Subcutaneous abdominal adipose tissue (tissue), 5 donors: ENCODE results near the gene TMEM98.
"Not testable (repeated sequence)": the region's sequence is repeated elsewhere in the genome, so short reads cannot be mapped to it uniquely, and the experiment has no call there.

ENCODE experiments used
- H3K27ac ChIP-seq: one replicate; pipeline ENCODE4 v1.7.0; 2013; ENCODE audit warnings: low read depth, mild to moderate bottlenecking, inconsistent platforms, low read length, moderate library complexity
- H3K27me3 ChIP-seq, 5 donors: one replicate each; pipeline ENCODE4 v1.7.0; 2013; ENCODE audit warnings: low read length in 5 of 5, inconsistent platforms in 1 of 5; ENCODE audit not compliant: control insufficient read depth in 5 of 5, insufficient read depth in 4 of 5
- H3K36me3 ChIP-seq, 5 donors: one replicate each; pipeline ENCODE4 v1.7.0; 2013; ENCODE audit warnings: low read length in 5 of 5; ENCODE audit not compliant: control insufficient read depth in 5 of 5, insufficient read depth in 5 of 5
- H3K4me1 ChIP-seq, 5 donors: one replicate each; pipeline ENCODE4 v1.7.0; 2013; ENCODE audit warnings: low read length in 5 of 5, mild to moderate bottlenecking in 3 of 5, moderate library complexity in 1 of 5; ENCODE audit not compliant: control insufficient read depth in 5 of 5, insufficient read depth in 5 of 5
- H3K4me3 ChIP-seq, 5 donors: one replicate each; pipeline ENCODE4 v1.7.0; 2013; ENCODE audit warnings: low read length in 5 of 5, low read depth in 1 of 5
- H3K9ac ChIP-seq, 5 donors: one replicate each; pipeline ENCODE4 v1.7.0; 2013; ENCODE audit warnings: low read length in 5 of 5, mild to moderate bottlenecking in 4 of 5, moderate library complexity in 3 of 5
- H3K9me3 ChIP-seq, 5 donors: one replicate each; pipeline ENCODE4 v1.7.0; 2013; ENCODE audit warnings: low read length in 5 of 5; ENCODE audit not compliant: control insufficient read depth in 5 of 5
- donor health status: healthy.
- donor health status: healthy.
- donor health status: healthy.
- donor health status: healthy.
- donor health status: healthy.

Gene TMEM98

DNA sequence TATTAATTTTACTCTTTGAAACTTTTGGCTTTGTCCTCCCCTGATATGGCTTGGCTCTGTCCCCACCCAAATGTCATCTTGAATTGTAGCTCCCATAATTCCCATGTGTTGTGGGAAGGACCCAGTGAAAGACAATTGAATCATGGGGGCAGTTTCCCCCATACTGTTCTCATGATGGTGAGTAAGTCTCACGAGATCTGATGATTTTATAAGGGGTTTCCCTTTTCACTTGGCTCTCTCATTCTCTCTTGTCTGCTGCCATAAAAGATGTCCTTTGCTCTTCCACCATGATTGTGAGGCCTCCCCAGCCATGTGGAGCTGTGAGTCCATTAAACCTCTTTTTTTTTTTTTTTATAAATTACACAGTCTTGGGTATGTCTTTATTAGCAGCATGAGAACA lies 24.5 kb downstream of the TMEM98 start:
- not testable (repeated sequence) for H3K4me1 ChIP-seq, H3K27ac ChIP-seq, H3K27me3 ChIP-seq, H3K9me3 ChIP-seq, H3K4me3 ChIP-seq, H3K9ac ChIP-seq, H3K36me3 ChIP-seq

DNA sequence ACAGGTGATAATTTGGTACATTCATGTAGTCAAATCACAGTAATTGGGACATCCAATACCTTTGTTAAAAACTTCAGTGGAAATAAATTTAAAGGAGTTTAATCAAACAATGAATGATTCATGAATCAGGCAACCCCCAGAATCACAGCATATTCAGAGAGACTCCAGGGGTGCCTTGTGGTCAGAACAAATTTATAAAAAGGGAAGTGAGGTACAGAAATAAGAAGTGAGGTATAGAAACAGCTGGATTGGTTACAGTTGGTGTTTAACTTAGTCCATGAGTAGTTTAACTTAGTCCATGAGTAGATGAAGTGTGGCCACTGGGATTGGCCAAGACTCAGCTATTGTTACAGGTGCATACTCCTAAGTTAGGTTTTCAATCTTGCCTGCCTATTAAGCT lies 25.1 kb downstream of the TMEM98 start:
- Histone ChIP-seq H3K36me3 (no peaks in the 10 kb centered on the region), H3K4me3 (no peak overlapping the region), H3K27me3 (peaks cover 0 to 6% (median 3%) of the 10 kb centered on the region in 5 donors), H3K9me3 (no peaks in the 10 kb centered on the region), H3K9ac (no peak overlapping the region), H3K27ac (no peak overlapping the region), H3K4me1 (no peaks in the 10 kb centered on the region)

DNA sequence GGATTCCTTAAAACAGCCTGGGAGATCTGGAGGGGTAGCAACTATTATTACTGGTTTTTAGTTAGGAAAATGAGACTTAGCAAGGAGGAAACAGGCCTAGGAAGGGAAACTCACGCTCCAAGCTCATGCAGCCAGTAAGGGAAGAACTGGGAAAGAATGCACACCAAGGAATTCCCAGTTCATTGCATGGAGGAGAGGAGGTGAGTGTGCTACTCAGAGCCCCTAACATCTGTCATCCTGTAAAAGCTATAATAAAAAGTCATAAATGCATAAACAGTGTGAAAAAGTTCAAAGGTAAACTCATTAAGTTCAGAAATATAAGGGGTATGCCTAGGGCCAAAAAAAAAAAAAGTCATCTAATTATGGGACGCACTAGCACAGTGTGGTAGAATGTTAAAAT lies 25.9 kb downstream of the TMEM98 start:
- Histone ChIP-seq H3K4me1 (no peaks in the 10 kb centered on the region), H3K27ac (no peak overlapping the region), H3K4me3 (no peak overlapping the region), H3K36me3 (no peaks in the 10 kb centered on the region), H3K9me3 (no peaks in the 10 kb centered on the region), H3K9ac (no peak overlapping the region), H3K27me3 (peaks cover 0 to 6% (median 3%) of the 10 kb centered on the region in 5 donors)

DNA sequence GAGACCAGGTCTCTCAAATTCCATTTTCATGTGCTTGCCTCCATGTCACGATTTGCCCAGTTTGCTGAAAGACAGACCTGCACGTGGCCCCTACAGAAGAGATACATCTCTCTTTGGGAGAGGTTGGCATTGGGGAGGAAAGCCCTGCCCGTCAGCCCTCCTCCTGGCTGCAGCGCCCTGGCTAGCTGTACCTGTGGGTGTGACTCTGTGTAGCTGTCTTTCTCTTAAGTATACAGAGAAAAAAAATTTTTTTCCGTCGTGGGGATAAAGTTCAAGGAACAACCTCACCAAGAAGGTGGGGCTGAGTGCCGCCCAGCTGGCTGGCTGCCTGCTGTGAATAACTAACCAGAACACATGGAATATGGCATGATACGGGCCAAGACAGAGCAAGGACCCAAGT lies 26.5 kb downstream of the TMEM98 start:
- H3K9ac ChIP-seq: no peak overlapping the region
- no peaks in the 10 kb centered on the region for H3K9me3 ChIP-seq
- peaks cover 0 to 6% (median 3%) of the 10 kb centered on the region in 5 donors for H3K27me3 ChIP-seq
- no peak overlapping the region for H3K27ac ChIP-seq
- no peaks in the 10 kb centered on the region for H3K36me3 ChIP-seq
- no peak overlapping the region for H3K4me3 ChIP-seq
- no peaks in the 10 kb centered on the region for H3K4me1 ChIP-seq

DNA sequence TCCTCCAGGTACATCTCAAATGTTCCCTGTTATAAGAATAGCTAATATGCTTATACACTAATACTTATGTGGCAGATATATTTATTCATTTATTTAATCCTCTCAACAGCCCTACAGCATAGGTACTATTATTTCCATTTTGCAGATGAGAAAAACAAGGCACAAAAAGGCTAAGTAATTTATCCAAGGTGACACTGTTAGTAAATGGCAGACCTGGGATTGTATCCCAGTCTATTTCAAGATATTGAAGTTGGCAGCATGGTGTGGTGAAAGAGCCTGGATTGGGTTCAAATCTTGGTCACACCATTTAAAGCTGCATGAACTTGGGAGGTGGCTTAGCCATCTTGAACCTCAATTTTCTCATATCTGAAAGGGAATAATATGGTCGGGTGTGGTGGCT lies 27.2 kb downstream of the TMEM98 start:
- H3K9me3 ChIP-seq: no peaks in the 10 kb centered on the region
- no peak overlapping the region for H3K9ac ChIP-seq
- H3K27ac ChIP-seq: no peak overlapping the region
- H3K4me3 ChIP-seq: no peak overlapping the region
- H3K36me3 ChIP-seq: no peaks in the 10 kb centered on the region
- peaks cover 0 to 6% (median 3%) of the 10 kb centered on the region in 5 donors for H3K27me3 ChIP-seq
- H3K4me1 ChIP-seq: no peaks in the 10 kb centered on the region

DNA sequence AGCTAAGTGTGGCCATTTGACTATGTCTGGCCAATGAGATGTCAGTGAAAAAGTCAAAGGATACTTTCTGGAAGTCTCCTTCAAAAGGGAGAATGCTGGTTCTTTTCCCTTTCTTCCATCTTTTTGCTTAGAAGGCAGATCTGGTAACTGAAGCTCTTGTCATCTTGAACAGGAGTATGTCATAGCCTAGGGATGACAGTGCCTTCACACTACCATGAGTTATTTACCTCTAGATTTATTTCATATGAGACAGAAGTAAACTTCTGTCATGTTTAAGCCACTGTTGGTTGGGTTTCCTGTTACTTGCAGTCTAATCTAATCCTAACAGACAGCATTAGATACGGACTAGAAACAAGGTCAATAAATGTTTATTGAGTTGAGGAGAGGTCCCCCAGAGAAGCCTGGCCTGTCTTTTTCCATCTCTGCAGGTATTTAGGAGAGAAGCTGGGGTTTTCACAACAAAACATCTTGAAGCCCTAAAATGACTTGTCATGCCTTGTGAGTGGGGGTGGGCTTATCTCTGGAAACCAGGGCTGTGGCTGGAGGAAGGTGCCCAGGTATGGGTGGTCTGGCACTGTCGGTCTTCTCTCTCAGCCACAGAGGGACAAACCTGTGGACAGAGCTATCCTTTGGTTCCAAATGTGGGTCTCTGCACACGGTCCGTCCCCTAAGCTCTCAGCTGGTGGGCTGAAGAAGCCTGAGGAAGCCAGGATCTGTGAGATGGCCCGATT lies 28.5 kb downstream of the TMEM98 start:
- H3K9me3 ChIP-seq: no peaks in the 10 kb centered on the region
- peaks cover 0 to 7% (median 3%) of the 10 kb centered on the region in 5 donors for H3K27me3 ChIP-seq
- H3K9ac ChIP-seq: no peak overlapping the region
- no peak overlapping the region for H3K4me3 ChIP-seq
- H3K4me1 ChIP-seq: no peaks in the 10 kb centered on the region
- H3K27ac ChIP-seq: no peak overlapping the region
- H3K36me3 ChIP-seq: no peaks in the 10 kb centered on the region

DNA sequence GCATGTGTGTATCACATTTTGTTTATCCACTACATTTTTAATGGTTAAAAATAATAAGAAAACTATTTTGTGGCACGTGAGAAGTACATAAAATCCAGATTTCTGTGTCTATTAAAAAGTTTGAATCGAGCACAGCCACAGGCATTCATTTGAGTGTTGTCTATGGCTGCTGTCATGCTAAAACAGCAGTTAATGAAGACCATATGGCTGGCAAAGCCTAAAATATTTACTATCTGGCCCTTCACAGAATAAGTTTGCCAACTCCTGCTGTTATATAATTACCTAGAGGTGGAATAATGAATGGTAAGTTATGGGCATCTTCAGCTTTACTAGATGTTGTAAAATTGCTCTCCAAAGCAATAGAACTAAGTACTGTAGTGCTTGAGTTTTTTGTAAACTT lies 30.5 kb downstream of the TMEM98 start:
- Histone ChIP-seq H3K27ac (no peak overlapping the region), H3K27me3 (peaks cover 0 to 7% (median 0%) of the 10 kb centered on the region in 5 donors), H3K36me3 (no peaks in the 10 kb centered on the region), H3K9ac (no peak overlapping the region), H3K4me1 (no peaks in the 10 kb centered on the region), H3K9me3 (no peaks in the 10 kb centered on the region), H3K4me3 (no peak overlapping the region)

DNA sequence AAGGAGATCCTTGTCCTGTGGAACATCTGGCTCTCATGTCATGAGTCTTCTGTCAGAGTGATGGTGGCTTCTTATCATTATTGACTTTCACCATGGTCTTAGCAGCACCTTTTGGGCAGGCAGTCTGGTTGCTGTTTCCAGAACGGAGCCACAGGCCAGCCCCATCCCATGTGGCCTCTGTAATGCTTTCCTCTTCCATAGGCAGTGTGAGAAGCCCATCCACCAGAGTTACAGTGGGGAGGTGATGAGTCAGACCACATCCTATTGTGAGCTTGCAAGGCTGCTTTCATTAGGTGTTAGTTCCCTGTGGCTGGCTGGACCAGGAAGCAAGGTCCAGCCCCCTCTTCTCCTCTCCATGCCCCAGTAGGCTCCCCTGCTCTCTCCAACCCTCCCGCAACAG lies 32.9 kb downstream of the TMEM98 start:
- no peaks in the 10 kb centered on the region for H3K36me3 ChIP-seq
- H3K4me3 ChIP-seq: no peak overlapping the region
- H3K27me3 ChIP-seq: peaks cover 0 to 6% (median 0%) of the 10 kb centered on the region in 5 donors
- H3K9ac ChIP-seq: no peak overlapping the region
- H3K27ac ChIP-seq: no peak overlapping the region
- no peaks in the 10 kb centered on the region for H3K4me1 ChIP-seq
- no peaks in the 10 kb centered on the region for H3K9me3 ChIP-seq

DNA sequence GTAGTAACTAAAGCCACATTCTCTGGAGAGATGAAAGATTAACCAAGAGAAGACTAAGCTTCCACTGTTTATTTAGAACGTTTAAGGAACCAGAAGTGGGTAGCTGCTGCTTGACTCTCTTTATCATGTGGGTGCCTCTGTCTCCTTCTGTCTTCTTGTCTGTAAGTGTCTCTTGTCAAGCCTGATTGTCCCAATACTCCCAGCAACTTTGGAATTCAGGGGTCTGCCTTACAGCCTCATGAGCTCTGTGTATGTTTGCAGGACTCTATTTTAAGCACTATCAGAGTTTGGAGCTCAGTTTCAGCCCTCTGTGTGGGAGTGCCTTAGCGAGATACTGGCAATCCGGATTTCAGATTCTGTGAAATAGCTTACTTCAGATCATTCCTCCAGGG lies 34.4 kb downstream of the TMEM98 start:
- Histone ChIP-seq H3K36me3 (no peaks in the 10 kb centered on the region), H3K4me1 (no peaks in the 10 kb centered on the region), H3K27ac (no peak overlapping the region), H3K9me3 (no peaks in the 10 kb centered on the region), H3K9ac (no peak overlapping the region), H3K4me3 (no peak overlapping the region), H3K27me3 (peaks cover 0 to 6% (median 0%) of the 10 kb centered on the region in 5 donors)

DNA sequence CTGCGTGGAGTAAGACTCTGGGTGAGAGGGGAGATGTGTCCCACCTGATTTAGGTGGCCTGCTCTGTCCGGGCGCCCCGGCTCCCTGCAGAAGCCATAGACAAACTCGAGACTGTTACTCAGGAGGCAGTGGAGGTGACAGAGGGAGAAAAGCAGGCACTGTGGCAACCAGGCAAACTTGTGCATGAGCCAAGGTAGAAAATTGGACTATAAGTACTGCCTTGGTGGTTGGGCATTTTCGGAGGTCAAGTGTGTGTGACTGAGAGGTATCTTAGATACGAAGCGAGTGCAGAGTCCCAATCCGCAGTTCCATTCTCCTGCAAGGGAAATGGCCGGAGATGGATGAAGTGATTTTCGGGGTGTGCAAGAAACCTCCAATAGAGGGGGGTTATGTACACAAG lies 36.6 kb downstream of the TMEM98 start:
- Histone ChIP-seq H3K9me3 (no peaks in the 10 kb centered on the region), H3K4me3 (no peak overlapping the region), H3K27me3 (peaks cover 0 to 6% (median 0%) of the 10 kb centered on the region in 5 donors), H3K27ac (no peak overlapping the region), H3K4me1 (no peaks in the 10 kb centered on the region), H3K9ac (no peak overlapping the region), H3K36me3 (no peaks in the 10 kb centered on the region)
